GM12872 (cell line): Measurements from ENCODE around the gene PCNA.

Experiments
- TF ChIP-seq, protein P1 (sequence below): IDR thresholded peaks from 3 replicates; pipeline ENCODE4 v1.5.1; 2011; ENCODE audit warnings: low read depth, mild to moderate bottlenecking, low read length, moderate library complexity; ENCODE audit not compliant: insufficient read depth

Gene PCNA

DNA sequence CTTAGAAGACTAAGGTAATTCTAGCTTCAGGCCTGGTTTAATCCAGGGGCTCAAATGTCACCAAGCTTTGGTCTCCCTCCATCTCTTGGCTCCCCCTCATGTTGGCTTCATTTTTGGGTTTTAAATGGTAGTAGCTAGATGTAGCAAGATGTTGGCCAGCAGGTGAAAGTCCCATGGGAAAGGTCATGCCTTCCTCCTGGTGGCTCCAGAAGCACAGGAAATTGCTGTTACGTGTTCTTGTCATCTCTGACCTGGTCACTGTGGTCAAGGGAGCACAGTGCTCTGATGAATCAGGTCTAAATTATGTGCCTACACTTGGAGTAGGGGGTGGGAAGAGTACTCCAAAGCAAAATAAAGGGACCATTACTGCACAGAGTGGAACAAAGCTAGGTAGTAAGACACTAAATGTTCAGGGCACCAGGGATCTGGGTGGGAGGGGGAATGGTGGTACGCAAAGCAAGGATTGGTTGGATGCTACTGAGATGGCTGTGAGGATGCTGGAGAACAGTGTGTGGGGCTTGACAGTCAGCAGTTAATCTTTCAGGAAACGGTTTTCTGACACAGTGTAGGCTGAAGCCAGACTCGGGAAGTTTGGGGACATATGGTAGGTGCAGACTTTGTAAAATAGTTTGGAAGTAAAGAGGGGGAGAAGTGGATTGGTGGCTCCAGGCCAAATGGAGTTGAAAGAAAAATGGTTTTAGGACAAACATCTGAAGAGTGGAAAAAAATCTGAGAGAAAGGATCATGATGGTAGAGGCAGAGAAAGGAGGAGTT lies 37.1 kb upstream of the PCNA start:
- TF ChIP-seq, protein P1, sequence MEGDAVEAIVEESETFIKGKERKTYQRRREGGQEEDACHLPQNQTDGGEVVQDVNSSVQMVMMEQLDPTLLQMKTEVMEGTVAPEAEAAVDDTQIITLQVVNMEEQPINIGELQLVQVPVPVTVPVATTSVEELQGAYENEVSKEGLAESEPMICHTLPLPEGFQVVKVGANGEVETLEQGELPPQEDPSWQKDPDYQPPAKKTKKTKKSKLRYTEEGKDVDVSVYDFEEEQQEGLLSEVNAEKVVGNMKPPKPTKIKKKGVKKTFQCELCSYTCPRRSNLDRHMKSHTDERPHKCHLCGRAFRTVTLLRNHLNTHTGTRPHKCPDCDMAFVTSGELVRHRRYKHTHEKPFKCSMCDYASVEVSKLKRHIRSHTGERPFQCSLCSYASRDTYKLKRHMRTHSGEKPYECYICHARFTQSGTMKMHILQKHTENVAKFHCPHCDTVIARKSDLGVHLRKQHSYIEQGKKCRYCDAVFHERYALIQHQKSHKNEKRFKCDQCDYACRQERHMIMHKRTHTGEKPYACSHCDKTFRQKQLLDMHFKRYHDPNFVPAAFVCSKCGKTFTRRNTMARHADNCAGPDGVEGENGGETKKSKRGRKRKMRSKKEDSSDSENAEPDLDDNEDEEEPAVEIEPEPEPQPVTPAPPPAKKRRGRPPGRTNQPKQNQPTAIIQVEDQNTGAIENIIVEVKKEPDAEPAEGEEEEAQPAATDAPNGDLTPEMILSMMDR = no peak

DNA sequence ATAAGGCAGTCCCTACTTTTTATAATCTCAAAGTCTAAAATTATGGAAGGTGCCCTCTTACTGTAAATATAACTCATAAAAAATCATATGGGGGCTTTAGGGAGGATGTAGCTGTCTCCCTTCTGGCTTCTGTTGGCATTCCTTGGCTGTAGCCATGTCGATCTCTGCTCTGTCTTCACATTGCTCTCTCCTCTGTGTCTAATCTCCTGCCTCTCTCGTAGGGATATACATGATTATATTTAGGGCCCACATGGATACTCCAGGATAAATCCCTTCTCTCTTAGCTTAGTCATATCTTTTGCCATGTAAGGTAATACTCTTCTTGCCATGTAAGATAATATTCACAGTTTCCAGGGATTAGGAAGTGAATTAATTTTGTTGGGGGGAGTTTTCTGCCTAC lies 35.6 kb upstream of the PCNA start:
- TF ChIP-seq, protein P1 = no peak

DNA sequence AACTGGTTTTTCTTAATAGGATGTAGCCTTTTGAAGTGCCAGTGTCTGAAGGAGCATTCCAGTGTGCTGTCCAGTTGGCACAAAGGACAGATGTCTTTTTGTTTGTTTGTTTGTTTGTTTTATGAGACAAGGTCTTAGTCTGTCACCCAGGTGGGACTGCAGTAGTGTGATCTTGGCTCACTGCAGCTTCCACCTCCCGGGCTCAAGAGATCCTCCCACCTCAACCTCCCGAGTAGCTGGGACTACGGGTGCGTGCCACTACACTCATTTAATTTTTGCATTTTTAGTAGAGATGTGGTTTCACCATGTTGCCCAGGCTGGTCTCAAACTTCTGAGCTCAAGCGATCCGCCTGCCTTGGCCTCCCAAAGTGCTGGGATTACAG lies 34.8 kb upstream of the PCNA start:
- TF ChIP-seq, protein P1 = no peak

DNA sequence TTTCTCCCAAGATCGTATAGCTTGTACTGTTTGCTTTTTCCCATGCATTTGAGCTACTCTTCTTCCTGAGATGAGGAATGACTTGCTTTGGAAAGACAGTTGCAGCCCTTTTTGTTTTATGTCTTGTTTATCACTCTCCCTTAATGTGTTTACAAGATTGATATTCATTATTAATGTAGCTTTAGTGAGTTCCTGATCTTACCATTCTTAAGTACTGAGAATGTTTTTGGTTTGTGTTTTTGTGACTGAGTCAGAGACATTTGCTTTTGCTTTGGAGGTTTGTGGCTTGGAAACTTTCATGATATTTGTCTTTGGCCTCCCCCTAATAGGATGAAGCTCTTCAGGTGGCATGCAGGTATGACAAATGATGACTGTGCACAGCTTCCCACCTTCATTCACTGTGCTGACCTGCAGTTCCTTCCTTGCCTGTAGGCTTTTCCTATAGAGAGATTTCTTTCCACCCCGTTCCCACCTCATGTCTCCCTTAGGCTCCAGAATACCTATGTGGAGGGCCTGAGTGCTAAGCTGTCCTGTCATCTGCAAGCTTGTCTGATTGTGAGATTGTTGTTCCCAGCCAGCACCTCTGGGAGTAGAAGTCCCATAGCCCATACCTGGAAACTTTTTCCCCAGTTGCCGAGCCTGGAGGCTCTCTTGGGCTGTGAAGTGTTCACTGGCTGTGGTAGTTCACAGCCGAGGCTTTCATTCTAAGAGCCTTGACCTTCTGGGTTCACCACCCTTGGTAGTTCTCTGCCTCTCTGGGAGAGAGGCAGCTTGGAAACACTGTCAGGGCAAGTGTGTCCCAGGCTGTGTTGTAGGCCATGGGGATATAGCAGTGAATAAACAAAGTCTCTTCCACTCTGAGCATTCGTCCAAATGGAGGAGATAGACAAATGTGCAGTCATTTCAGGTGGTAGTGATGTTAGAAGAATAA lies 34.1 kb upstream of the PCNA start:
- TF ChIP-seq, protein P1 = no peak

DNA sequence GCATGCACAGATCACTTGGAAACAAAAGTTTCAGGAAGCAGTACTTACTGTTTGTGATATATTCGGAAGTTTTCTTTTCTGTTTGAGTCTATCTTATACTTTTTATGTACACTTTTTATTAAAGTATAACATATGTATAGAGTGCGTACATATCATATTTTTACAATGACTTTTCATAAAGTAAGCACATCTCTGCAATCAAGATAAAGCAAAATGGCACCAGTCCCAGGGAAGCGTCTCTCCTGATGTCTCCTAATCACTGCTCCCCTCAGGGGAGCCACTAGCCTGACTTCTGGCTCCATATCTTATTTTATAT lies 33.4 kb upstream of the PCNA start:
- TF ChIP-seq, protein P1 = no peak

DNA sequence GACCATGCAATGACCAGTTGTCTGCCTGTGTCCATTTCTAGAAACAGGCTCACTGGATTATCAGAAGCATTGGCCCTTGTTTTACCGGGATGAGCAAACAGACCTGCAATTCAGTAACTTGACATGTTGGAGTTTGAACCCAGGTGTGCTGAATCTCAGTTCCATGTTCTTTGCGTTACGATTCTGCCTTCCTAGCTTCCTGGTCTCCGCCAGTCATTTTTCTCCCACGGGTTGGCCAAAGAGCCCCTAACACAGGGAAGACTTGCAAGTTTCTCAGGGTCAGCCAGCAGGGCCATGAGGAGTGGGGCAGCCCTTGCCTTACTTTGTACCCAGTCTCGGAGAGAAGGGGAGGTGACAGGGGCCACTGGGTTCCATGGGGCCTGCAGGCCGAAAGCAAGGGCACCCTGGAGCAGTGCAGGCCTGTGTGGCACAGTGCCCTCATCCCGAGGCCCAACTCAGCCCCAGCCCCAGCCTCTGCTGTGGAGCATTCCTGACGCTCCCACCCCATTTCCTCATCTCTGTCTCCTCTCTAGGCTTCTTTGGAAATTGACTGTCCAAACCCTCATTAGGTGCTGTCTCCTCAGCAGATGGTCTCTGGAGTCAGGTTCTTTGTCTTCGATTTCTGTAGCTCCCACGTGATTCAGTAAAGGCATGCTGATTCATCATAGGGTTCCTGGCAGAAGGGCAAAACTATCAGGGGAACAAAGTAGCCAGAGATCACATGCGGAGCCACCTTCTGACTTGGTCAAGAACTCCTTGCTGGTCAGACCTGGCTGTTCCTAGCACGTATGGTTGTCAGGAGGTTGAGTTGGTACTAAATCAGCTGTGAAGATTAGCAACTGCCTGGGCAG lies 30.7 kb upstream of the PCNA start:
- TF ChIP-seq, protein P1 = no peak

DNA sequence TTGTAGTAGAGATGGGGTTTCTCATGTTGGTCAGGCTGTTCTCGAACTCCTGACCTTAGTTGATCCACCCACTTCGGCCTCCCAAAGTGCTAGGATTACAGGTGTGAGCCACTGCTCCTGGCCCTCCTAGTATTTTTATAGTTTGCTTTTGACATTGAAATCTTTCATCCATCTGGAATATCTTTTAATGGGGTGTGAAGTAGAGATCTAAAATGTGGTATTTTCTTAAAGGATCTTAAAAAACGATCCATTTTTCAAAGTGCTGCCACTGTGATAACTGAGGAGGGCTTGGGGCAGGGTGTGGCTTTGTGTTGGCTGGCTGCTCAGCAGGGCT lies 30.1 kb upstream of the PCNA start:
- TF ChIP-seq, protein P1 = no peak
